Testis (tissue), 2 donors: ENCODE measurements around the gene MYOM1.

Source experiments
- CTCF ChIP-seq, 3 experiments: fragments of 450-650 bp in 2 of 3; fragments of 200-600 bp in 1 of 3; sonication (generic) in 1 of 3; IDR thresholded peaks; one replicate each; pipeline ENCODE4 v1.5.1; 2016 to 2019; ENCODE audit warnings: antibody characterized with exemption in 3 of 3, mild to moderate bottlenecking in 2 of 3, moderate library complexity in 1 of 3
- POLR2A ChIP-seq: fragments of 450-650 bp; IDR thresholded peaks from one replicate; pipeline ENCODE4 v1.6.1; 2017; ENCODE audit warnings: antibody characterized with exemption, mild to moderate bottlenecking, moderate library complexity

DNA sequence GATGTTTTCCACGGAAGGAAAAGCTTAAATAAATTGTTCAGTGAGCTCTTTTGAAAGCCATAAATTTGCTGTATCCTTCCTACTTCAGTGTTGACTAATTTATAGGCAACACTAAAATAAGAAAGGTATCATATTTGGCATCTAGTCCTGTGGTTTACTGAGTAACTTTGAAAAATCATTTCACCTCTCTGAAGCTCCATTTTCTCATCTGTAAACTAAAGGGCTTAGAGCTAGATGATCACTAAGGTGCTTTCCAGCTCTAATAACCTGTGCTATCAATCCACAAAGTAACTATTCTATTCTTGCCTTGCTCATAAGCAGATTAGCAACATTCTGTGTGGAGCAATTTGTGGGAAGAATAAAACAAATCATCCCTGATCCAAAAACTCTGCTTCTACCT, 3.6 kb upstream of the MYOM1 start:
- TF ChIP-seq CTCF (IDR thresholded peaks at IDR 0.05) (no peak), POLR2A (no peak)
